Bronchial epithelial cell (primary cell): ENCODE measurements around the gene EPN2. TPM values are rescaled to one million over a fixed set of nuclear protein-coding genes. Genes with fewer than 3 reads are reported as not detected.

Source experiments
- DNase-seq: peaks from one replicate; pipeline ENCODE4 v3.0.0-alpha.2; 2010; ENCODE audit warnings: low read depth
- FAIRE-seq: peaks from 2 replicates; lab custom pipeline; 2011; peaks lifted over from hg19 to GRCh38; lab: Jason Lieb, UNC
- H3K27me3 ChIP-seq: 2 replicates; pipeline ENCODE4 v1.5.1; 2011; ENCODE audit warnings: low read length; ENCODE audit not compliant: control insufficient read depth, insufficient read depth
- H3K36me3 ChIP-seq: 2 replicates; pipeline ENCODE4 v1.5.1; 2011; ENCODE audit warnings: low read length; ENCODE audit not compliant: control insufficient read depth, insufficient read depth
- H3K4me3 ChIP-seq: 2 replicates; pipeline ENCODE4 v1.5.1; 2011; ENCODE audit warnings: mild to moderate bottlenecking, low read depth, low read length, control low read depth
- CTCF ChIP-seq: IDR thresholded peaks from 2 replicates; pipeline ENCODE4 v1.5.1; 2011; ENCODE audit warnings: mild to moderate bottlenecking, moderate library complexity, low read length, control low read depth, inconsistent platforms; ENCODE audit not compliant: insufficient read depth, severe bottlenecking
- total RNA-seq: library from RNA; depleted of rRNA; stranded (reverse); fragments of >200 nt; gene quantifications from 2 replicates; pipeline ENCODE4 v1.2.1, GENCODE V29; 2014

Gene EPN2
- total RNA-seq, 1 donor from 2014 or later: 13.7 TPM

- Histone ChIP-seq H3K36me3 (peaks cover 35% of the 10 kb centered on the region), H3K4me3 (no peak overlapping the region), H3K27me3 (no peaks in the 10 kb centered on the region)
- TF ChIP-seq CTCF: no peak
- DNase-seq (no peak), FAIRE-seq (peak; percentile 70)
Observed at GRCh38 chr17:19382531-19383444, 145.6 kb downstream of the EPN2 start.

- DNase-seq: no peak
- no peaks in the 10 kb centered on the region for H3K27me3 ChIP-seq
- FAIRE-seq: no peak
- H3K4me3 ChIP-seq: no peak overlapping the region
- TF ChIP-seq CTCF: no peak
- H3K36me3 ChIP-seq: peaks cover 35% of the 10 kb centered on the region
Observed at GRCh38 chr17:19383681-19384470, 146.7 kb downstream of the EPN2 start.

GRCh38 chr17:19384723-19385391, 147.7 kb downstream of the EPN2 start:
- TF ChIP-seq CTCF: no peak
- DNase-seq (peak; percentile 57), FAIRE-seq (no peak)
- peaks cover 35% of the 10 kb centered on the region for H3K36me3 ChIP-seq
- no peaks in the 10 kb centered on the region for H3K27me3 ChIP-seq
- H3K4me3 ChIP-seq: no peak overlapping the region

GRCh38 chr17:19385521-19385983, 148.4 kb downstream of the EPN2 start:
- no peak for TF ChIP-seq CTCF
- Histone ChIP-seq H3K36me3 (peaks cover 30% of the 10 kb centered on the region), H3K27me3 (no peaks in the 10 kb centered on the region), H3K4me3 (no peak overlapping the region)
- FAIRE-seq (no peak), DNase-seq (no peak)

Other genes starting within 250 kb of the EPN2 start
- 28.4 and 35.5 TPM in 2 replicates for gene FAM83G, start 232.6 kb upstream of the EPN2 start, total RNA-seq
- not detected in 2 replicates for gene GRAP, start 190.4 kb upstream of the EPN2 start, total RNA-seq
- not detected in 2 replicates for gene GRAPL, start 109.8 kb upstream of the EPN2 start, total RNA-seq
- 12.4 and 28.0 TPM in 2 replicates for gene B9D1, start 125.4 kb downstream of the EPN2 start, total RNA-seq
- gene MAPK7, start 141.1 kb downstream of the EPN2 start, total RNA-seq: 6.8 and 11.1 TPM in 2 replicates
- gene MFAP4, start 149.8 kb downstream of the EPN2 start, total RNA-seq: 0.26 TPM in 1 of 2 replicates, not detected in the other
- 0.26 and 0.64 TPM in 2 replicates for gene RNF112, start 173.9 kb downstream of the EPN2 start, total RNA-seq